RPMI8226 (cell line): Measurements from ENCODE around the gene C17orf107.
A peak's percentile ranks its signal among the peaks of the same experiment; 100 is the strongest.

ENCODE experiments used
- DNase-seq: peaks from one replicate; pipeline ENCODE4 v3.0.0-alpha.2; 2015

C17orf107 gene

DNA sequence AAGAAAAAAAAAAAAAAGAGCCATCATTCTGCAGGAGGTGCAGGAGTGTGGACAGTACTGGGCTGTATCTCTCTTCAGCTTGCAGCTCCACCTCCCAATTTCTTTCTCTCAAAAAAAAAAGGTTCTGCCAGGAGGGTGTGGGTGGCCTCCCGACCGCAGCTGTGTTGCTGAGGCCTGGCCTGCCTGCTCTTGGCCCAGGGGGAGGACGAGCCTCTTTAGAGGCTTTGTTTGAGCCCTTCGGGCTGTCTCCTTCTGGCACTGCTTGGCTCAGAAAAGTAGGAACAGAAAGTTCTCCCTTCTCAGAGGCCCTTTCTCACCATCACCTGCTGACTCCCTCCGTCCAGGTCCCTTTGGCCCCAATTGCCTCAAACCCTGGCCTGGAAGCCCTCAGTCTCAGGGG lies 22.2 kb upstream of the C17orf107 start:
- no peak for DNase-seq

DNA sequence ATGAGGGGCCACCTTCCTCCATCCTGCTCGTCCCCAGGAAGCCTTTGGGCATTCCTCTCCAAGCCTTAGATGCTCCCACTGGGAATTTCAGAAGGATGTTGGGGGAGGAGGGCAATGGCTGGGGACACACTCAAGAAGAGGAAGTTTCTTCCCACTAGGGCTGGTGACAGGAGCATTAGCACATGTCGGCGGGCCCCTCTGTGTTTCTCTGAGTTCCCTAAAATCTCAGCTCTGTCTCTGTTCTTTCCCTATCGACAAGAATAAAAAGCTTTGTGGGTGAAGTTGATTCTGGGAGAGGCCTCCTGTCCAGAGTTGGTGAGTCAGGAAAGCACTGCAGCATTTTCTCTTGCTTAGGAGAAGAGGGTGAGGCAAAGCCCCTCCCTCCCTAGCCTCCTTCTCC lies 19.7 kb upstream of the C17orf107 start:
- no peak for DNase-seq

DNA sequence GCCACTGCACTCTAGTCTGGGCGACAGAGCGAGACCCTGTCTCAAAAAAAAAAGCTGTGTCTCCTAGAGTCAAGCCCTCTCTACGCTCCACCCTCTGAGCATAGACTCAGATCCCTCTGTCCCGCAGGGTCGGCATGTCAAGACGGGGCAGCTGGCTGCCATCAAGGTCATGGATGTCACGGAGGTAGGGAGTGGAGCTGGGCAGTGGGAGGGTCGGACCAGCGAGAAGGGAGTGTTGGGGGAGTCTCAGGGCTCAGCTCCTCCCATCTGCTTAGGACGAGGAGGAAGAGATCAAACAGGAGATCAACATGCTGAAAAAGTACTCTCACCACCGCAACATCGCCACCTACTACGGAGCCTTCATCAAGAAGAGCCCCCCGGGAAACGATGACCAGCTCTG lies 18.5 kb upstream of the C17orf107 start:
- DNase-seq, result no peak

DNA sequence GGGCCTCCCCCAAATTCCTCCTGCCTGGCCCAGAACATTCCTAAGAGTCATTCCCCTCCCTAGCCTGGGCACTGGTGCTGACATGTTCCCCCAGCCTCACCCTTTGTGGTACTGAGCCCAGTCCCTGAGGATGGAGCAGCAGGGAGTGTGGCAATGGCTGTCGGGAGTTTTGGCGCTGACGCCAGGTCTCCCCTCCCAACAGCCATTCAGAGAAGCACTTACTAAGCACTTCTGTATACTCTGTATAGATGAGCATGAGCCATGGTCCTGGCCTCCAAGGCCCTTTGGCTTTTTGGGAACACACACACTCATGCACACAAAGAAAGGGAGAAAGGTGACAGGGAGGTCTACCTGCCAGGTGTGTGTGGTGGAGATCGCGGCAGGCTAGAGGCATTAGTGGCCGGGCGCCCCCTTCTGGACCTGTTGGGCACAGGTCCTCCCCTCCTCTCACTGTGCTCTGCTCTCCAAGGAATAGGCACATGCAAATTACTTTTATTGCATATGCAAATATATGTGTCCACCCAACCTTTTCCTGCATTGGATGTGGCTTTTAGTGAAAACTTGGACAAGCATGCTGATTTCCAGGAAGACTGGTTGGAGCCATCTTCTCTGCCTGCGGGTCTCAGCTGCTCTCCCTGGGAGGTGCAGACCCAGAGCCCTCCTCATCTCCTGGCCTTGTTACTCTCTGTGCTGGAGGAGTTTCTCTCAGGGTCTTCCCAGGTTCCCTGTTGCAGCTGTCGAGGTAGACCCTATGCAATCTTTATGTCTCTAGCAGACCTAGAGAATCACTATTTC lies 17.4 kb upstream of the C17orf107 start:
- peak; percentile 66 for DNase-seq

DNA sequence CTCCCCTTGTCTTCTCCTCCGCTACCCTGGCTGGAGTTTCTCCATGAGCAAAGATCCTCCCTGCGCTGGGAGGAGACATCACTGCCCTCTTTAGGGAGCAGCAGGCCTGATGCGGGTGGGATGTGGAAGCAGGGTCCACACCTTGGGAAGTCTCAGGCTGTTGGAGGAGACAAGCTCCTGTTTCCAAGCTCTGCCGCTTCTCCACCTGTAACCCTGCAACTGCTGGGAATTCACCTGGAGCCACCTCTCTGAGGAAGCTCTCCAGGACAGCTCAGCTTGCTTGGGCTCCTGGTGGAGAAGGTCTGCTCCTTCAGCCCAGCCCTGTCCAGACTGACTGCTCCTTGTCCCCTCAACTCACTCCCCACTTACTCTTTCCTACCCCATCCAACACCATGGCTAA lies 14.8 kb upstream of the C17orf107 start:
- no peak for DNase-seq

DNA sequence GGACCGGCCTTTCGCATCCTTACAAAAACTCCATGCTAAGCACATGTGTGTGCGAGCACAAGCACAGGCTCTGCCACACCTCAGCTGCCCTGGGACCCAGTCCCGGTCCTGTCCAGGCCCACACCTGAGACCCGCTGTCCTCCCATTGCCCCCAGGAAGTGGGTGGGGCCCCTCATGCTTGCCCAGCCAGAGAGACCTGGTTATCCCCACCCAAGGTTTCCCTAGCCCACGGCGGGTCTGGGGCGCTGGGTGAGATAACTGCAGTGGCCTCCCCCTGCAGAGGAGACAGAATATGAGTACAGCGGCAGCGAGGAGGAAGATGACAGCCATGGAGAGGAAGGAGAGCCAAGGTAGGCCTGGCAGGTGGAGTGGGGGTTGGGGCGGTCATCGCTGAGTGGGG lies 12.5 kb upstream of the C17orf107 start:
- no peak for DNase-seq

DNA sequence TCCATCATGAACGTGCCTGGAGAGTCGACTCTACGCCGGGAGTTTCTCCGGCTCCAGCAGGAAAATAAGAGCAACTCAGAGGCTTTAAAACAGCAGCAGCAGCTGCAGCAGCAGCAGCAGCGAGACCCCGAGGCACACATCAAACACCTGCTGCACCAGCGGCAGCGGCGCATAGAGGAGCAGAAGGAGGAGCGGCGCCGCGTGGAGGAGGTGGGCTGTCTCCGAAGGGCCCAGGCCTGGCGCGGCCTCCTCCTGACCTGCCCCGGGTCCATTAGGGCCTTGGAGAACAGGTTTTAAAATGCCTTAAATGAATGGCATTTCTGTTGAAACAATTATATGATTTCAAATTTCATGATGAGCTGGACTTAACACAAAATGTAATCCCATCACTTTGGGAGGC lies 11.8 kb upstream of the C17orf107 start:
- DNase-seq, result no peak

DNA sequence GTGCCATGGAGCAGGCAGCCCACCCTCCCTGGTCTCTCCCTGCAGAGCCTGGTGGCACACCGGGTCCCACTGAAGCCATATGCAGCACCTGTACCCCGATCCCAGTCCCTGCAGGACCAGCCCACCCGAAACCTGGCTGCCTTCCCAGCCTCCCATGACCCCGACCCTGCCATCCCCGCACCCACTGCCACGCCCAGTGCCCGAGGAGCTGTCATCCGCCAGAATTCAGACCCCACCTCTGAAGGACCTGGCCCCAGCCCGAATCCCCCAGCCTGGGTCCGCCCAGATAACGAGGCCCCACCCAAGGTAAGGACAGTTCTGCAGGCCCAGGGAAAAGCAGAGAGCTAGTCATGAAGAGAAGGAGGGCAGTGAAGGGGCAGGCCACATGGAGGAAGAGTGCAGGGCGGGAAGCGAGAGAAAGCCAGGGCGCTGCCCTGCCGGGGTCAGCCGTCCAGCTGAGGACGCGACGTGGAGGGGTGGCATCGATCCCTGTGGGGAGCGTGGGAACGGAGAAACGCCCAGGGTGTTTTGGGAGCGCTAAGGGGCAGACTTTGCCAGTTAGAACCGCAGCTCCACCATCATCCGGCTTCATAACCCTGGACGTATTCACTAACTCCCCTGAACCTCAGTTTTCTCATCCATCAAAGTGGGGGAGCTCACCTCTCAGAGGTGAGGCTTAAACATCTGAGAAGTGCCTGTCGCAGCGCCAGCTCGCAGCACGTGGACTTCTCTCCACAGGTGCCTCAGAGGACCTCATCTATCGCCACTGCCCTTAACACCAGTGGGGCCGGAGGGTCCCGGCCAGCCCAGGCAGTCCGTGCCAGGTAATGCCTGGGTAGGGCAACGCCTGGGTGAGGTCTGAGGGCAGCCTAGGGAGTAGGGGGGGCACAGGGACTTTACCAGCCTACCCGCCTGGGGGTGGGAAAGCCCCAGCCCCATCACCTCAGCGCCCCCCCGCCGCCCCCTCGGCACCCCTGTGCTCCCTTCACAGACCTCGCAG lies 7.6 kb upstream of the C17orf107 start:
- no peak for DNase-seq

DNA sequence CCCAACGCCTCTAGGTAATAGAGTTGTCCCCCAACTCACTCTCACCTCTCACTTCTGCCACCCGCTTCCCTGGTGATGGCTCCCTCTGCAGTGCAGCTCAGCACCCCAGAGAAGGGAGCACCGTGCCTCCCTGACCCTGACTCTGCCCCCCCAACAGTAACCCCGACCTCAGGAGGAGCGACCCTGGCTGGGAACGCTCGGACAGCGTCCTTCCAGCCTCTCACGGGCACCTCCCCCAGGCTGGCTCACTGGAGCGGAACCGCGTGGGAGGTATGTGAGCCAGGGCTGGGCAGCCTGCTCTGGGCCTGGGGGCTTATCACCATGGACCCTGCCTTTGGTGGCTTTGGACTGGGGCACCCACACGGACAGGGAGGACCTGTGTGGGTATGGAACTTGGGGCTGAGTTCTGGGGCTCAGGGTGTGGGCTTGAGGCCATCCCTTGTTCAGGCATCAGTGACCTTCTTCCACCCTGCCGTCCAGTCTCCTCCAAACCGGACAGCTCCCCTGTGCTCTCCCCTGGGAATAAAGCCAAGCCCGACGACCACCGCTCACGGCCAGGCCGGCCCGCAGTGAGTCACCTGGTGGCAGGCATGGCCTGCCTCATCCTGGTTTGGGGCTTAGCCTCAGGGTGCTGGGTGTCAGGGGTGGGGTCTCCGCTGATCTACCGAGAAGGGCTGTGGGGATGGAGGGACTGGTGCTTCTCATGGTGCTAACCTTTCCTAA lies 6.7 kb upstream of the C17orf107 start:
- DNase-seq, result no peak

DNA sequence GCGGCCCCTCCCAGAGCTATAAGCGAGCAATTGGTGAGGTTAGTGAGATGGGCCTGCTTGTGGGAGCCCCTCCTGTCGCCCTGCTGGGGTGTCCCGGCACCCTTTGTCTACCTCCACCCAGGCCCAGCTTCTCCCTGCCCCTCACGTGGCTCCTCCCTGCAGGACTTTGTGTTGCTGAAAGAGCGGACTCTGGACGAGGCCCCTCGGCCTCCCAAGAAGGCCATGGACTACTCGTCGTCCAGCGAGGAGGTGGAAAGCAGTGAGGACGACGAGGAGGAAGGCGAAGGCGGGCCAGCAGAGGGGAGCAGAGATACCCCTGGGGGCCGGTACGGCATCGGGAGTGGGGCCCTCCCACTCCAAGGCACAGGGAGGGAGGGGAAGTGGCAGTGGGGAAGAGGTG lies 6.1 kb upstream of the C17orf107 start:
- no peak for DNase-seq

DNA sequence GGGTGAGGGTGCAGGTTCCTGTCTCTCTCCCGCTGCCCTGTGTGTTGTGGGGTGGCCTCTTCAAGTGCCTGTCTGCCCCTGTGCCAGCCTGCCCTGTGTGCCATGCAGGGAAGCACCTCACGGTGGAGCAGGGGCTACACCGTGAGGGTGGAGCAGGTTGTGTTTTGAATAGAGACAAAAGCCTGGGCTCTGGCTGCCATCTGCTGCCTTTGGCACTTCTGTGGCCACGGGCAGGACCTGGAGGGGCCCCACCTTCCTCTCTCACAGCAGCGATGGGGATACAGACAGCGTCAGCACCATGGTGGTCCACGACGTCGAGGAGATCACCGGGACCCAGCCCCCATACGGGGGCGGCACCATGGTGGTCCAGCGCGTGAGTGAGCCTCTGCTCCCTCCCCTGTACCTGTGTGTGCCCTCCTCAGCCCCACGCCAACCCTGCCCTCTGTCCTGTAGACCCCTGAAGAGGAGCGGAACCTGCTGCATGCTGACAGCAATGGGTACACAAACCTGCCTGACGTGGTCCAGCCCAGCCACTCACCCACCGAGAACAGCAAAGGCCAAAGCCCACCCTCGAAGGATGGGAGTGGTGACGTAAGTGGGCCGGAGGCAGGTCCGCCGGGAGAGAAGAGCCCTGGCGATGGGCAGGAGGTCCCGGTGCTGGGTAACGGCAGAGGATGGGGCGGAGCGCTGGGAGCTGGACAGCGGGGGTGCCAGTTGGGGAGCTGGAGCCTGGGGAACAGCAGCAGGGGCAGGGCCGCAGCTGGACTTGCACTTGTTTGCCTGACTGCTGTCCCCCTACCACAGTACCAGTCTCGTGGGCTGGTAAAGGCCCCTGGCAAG lies 5.4 kb upstream of the C17orf107 start:
- DNase-seq, result no peak

DNA sequence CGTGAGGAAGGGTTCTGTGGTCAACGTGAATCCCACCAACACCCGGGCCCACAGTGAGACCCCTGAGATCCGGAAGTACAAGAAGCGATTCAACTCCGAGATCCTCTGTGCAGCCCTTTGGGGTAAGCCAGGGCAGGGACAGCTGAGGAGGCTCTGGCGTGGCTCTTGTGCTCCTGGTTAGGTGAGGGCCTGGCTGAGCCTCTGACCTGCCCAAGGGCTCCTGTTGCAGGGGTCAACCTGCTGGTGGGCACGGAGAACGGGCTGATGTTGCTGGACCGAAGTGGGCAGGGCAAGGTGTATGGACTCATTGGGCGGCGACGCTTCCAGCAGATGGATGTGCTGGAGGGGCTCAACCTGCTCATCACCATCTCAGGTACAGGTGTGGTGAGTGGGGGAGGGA lies 4.2 kb upstream of the C17orf107 start:
- DNase-seq, result no peak

DNA sequence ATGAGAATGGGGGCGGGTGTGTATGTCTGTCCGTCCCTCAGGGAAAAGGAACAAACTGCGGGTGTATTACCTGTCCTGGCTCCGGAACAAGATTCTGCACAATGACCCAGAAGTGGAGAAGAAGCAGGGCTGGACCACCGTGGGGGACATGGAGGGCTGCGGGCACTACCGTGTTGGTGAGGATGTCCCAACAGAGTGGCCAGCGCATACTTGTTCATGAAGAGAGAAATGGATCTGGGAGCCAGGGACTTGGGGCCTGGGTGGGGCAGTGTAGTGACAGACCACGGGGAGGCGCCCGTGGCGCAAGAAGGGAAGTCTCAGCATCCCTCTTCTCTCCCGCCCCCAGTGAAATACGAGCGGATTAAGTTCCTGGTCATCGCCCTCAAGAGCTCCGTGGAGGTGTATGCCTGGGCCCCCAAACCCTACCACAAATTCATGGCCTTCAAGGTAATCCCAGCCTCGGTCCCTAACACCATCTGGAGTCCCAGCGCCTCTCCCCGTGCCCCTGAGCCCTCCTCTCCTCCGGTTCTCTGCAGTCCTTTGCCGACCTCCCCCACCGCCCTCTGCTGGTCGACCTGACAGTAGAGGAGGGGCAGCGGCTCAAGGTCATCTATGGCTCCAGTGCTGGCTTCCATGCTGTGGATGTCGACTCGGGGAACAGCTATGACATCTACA lies 3.5 kb upstream of the C17orf107 start:
- DNase-seq, result no peak

DNA sequence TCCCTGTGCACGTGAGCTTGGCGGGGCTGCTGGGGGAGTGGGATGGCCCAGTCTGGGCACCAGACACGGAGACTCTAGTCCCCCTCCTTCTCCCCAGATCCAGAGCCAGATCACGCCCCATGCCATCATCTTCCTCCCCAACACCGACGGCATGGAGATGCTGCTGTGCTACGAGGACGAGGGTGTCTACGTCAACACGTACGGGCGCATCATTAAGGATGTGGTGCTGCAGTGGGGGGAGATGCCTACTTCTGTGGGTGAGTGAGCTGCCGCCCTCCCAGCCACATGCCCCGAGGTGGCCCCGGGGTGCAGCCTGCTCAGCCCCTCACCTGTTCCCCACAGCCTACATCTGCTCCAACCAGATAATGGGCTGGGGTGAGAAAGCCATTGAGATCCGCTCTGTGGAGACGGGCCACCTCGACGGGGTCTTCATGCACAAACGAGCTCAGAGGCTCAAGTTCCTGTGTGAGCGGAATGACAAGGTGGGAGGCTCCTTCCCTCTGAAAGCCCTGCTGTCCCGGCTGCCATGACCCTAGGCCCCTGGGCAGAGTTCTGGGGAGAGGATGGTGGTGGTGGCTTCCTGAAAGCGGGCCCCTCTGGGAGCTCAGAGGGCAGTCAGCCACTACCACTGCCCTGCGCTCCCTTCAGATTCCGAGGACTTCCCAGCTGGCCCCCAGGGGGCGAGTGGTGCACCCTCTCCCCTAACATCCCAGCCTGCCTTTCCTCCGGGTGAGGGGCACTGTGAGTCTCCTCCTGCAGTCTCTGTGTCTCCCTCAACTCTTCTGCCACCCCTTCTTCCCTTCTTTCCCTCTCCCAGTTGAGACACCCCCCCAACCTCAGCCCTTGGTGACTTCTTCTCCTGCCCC lies 2.8 kb upstream of the C17orf107 start:
- DNase-seq, result no peak

DNA sequence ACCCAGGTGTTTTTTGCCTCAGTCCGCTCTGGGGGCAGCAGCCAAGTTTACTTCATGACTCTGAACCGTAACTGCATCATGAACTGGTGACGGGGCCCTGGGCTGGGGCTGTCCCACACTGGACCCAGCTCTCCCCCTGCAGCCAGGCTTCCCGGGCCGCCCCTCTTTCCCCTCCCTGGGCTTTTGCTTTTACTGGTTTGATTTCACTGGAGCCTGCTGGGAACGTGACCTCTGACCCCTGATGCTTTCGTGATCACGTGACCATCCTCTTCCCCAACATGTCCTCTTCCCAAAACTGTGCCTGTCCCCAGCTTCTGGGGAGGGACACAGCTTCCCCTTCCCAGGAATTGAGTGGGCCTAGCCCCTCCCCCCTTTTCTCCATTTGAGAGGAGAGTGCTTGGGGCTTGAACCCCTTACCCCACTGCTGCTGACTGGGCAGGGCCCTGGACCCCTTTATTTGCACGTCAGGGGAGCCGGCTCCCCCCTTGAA lies 2.1 kb upstream of the C17orf107 start:
- no peak for DNase-seq

DNA sequence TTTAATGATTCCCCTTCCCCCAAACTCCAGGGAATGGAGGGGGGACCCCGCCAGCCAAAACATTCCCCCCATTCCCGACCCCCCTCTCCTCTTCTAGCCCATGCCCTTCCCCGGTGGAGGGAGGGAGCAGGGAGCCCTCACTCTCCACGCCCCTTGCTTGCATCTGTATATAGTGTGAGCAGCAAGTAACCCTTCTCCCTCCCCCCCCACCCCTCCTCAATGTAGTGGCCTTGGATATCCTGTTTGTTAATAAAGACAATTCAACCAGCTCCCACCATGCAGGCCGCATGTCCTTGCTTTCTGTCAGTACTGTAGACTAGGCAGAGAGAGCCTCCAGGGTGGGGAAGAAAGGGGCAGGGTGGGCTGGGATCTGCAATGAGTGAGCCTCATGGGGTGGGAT lies 1.6 kb upstream of the C17orf107 start:
- no peak for DNase-seq

DNA sequence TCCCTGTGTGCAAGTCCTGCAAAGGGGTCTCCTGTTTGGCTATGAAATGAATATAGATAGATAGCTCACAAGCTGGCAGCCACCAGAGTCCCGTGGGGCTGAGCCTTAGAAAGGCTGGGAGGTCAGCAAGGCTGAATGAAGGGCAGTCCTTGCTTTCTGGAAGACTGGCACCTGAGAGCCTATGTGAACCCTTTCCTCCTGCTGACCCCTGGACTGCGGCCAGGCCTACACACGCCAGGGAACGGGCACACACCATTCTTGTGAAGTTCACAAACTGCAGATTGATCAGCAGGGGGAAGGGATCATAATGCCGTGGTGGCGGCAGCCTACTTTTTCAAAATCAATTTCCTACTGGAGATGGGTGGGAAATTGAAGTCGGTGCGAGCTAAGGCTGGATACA lies 985 bp upstream of the C17orf107 start:
- no peak for DNase-seq

DNA sequence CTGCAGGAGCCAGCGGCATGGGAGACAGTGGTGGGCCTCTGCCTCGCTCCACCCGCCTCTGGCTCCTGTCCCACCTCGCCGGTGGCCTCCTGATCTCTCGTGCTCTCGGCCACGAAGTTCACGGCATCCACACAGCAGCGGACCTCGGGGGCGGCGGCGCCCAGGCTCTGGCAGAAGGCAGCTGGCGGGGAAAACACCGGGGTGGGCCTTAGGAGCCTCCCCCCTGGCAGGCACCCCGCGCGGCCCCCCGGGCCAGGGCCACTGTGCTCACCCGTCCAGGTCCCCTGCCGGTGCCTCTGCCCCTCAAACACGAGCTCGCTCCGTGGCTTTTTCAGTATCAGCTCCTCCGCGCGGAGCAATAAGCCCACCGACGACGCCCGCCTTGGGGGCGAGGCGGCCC lies 409 bp upstream of the C17orf107 start:
- DNase-seq, result no peak

DNA sequence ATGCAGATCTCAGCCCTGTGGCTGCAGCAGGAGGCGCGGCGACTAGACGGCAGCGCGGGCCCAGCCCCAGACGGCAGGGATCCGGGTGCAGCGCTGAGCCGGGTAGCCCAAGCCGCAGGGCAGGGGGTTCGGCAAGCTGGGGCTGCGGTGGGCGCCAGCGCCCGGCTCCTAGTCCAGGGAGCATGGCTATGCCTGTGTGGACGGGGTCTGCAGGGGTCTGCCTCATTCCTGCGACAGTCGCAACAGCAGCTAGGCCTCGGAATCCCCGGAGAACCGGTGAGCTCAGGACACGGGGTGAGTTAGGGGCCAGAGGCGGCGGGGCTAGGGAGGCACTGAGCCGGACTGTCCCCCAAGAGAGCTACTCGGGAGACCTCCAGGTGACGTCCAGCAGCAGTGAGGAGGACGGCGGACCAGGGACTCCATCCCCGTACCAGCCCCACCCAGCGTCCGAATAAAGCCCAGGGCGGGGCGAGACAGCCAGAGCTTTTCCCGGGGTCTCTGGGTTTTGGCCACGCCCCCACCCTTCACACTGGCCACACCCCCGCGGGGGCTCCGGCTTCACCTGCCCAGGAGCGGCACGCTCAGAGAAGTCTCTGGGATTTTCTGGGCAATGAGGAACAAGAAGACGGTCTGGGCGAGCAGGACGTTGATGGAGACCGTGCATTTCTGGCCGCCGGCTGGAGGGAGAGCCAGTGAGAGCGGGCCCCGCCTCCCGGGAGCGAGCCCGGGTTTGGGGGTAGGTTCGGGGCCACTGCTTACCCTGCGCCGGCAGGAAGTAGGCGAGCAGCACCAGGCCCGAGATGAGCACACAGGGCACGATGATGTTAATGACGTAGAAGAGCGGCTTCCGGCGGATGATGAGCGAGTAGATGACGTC lies 1.1 kb downstream of the C17orf107 start:
- DNase-seq, result no peak
